CD4-positive, alpha-beta T cell treated with Interleukin-15 for 4 hours (primary cell): ENCODE data around the gene SLC24A5.

Source experiments
- DNase-seq: peaks from one replicate; pipeline ENCODE4 v3.0.0-alpha.2; 2020; ENCODE audit warnings: low spot score

Gene SLC24A5

DNA sequence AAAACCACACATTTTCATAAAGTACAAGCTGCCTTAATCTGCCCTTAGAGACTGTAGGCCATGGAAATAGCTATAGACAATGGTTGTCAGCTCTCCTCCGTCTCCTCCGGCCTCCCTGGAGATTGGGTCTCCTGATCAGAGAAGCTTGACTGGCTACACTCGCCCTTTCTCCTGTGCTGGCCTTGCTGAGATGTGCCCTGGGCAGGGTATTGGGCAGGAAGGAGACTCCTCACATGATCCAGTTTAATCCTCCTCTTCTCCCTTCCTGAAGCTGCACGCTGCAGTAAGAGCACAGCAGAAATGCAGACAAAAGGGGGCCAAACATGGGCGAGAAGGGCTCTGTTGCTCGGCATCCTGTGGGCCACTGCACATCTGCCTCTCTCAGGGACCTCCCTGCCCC, at the start of gene SLC24A5:
TSS of gene SLC24A5 (plus strand) at position 246 of the 400 bp plus-strand sequence. CDS start at position 301, 55 bp downstream.
- no peak for DNase-seq

DNA sequence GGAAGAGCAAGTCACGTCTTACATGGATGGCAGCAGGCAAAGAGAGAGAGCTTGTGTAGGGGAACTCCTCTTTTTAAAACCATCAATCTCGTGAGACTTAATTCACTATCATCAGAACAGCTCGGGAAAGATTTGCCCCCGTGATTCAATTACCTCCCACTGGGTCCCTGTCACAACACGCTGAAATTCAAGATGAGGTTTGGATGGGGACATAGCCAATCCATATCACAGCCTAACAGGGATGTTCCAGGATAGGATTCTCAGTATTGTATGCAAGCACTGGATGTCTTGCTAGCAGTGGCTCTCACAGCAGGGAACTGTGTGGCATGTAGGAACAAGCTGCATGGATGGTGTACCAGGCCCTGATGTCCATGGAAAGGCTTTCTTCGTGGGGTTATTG, 47.8 kb upstream of the SLC24A5 start:
- DNase-seq = no peak

- DNase-seq = no peak
Observed at GRCh38 chr15:48073881-48074280, 46.9 kb upstream of the SLC24A5 start.

GRCh38 chr15:48076454-48076853, 44.3 kb upstream of the SLC24A5 start:
- no peak for DNase-seq

- no peak for DNase-seq
Observed at GRCh38 chr15:48077616-48078184, 43.1 kb upstream of the SLC24A5 start.

DNA sequence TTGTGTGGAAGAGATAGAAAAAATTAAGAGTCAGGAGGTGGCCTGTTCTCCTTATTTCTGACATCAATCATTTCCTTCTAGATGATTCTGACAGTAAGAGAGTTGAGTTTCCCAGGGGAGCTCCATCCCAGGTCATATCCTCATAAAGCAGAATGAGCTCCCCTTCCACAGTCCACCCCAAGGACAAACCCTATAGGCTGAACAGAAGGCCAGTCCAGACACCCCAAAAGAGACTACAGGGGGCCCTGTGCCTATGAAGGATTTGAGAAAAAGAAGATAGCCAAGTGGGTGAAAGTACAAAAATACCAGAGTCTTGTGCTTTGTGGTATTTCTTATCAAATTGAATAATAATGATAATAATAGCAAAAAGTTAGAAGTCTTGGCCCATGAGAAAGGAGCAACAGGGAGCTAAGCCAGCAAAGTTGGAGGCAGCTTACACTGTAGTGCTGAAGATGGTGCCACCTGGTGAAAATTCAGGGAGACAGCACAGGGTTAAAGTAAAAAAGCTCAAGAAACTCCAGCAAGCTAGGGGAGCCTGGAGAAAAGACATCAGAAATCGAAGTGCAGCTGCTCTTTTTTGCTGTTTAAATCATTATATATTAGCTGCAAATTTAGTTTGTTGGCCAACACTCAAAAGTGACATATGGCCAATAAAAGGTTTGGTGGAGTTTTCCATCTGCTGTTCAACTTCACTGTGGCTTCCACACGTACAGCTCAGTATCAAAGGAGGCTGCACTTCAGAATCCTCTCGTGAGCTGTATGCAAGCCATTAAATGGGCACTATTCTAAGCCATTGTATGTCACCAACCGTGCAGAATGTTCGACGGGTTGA, 35.8 kb upstream of the SLC24A5 start:
- DNase-seq = no peak

GRCh38 chr15:48085591-48085930, 35.2 kb upstream of the SLC24A5 start:
- DNase-seq = no peak

DNA sequence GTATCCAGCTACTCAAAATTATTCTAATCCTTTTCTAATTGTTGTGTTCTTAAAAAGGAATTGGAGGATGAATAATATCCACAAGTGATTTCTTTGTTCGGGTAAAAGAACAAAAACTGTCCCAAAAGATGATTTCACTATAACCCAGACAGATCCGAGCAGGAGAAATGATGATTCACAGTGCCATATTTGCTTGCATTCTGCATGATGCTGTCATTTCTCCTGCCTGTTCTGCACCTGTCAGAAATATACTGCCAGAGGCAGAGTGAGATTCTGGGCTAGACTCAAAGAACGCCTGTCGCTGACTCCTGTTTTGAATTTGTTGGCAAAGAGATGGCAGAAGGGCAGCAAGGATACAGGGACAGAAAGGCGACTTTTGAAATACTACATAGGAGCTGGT, 34.7 kb upstream of the SLC24A5 start:
- no peak for DNase-seq

GRCh38 chr15:48086576-48086975, 34.2 kb upstream of the SLC24A5 start:
- DNase-seq = no peak

DNA sequence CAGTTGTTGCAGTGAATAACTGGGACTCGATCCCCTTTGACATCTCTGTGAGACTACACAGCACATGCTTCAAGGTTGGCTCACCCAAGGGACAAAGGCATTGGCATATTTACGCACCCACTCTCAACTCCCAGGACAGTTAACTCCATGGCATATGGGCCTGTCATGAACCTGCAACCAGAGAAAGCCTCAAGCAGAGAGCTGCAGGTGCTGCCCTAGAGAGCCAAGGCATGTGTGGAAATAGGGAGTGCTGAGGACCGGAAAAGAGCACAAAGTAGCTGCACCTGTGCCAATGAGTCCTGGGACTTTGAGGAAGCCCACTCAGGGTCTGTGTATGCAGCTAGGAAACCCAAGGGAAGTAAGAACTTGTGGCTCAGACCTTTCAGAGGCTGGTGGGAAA, 32.9 kb upstream of the SLC24A5 start:
- no peak for DNase-seq

- DNase-seq = no peak
Observed at GRCh38 chr15:48089702-48090101, 31.1 kb upstream of the SLC24A5 start.

GRCh38 chr15:48090115-48090514, 30.7 kb upstream of the SLC24A5 start:
- no peak for DNase-seq

DNA sequence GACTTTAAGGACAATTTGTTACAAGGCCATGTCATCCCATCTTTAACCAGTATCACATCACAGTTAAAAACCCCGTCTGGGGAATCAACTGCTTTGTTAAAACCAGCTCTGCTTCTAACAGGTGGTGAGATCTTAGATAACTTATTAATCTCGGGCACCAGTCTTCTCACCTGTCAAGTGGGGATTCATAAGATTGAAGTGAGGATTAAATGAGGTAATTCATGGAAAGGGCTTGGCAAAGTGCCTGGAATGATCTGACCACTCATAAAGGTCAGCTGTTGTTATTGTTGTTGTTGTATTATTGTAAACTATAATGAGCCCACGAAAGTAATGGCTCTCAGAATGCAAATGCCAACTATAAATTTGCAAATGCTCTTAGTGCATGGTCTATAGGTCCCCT, 30.1 kb upstream of the SLC24A5 start:
- DNase-seq = no peak

DNA sequence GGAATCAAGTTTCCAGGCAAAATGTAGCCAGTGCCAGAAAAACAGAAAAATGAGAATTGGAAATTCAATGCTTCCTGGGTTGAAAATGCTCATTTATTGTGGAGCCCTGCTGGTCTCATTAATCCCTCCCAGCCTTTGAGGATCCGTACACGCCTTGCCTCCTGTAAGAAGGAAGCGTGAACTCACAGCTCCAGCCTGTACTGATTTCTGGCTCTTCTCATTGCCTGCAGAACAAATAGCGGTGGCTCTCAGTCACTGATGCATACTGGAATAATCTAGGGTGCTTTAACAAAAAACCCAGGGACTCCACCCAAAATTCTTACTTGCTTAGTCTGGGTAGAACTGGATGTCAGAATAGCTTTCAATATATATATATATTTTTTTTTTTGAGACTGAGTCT, 29.3 kb upstream of the SLC24A5 start:
- DNase-seq = no peak

- no peak for DNase-seq
Observed at GRCh38 chr15:48096355-48096786, 24.4 kb upstream of the SLC24A5 start.

GRCh38 chr15:48096813-48097212, 24.0 kb upstream of the SLC24A5 start:
- DNase-seq = no peak

DNA sequence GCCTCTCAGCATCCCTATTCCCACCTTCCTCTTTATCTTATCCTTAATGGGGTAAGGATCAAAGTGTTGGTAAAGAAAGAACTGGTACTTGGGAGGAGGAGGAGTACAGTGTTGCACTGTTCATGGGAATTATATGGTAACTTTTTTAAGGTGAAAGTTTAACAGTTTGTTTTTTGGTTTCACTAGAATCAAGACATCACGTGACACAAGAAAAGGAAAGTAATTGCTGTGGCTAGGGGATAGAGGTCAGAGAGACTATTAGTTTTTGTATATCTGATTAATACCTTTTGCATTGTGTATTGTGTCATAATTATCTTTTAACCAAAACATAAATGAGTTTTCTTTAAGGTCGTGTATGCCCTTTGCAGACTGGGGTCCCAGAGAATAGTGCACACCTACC, 23.5 kb upstream of the SLC24A5 start:
- DNase-seq = no peak

- no peak for DNase-seq
Observed at GRCh38 chr15:48101376-48101961, 19.3 kb upstream of the SLC24A5 start.

DNA sequence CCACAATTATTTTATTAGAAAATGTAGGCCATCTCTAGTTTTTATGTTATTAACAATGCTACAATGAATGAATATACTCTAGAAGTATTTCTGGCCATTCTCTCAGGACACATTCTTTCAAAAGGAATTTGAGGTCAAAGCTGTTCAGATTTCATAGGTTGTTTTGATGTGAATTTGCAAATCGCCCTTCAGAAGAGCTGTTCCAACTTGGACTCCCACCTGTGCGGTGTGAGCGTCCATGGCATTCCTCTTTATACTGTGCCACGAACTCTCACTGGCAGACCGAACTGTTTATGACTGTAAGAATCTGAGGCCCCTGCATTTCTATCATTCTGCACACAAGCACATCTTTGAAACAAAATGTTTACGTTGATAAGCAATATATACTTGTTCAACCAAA, 18.6 kb upstream of the SLC24A5 start:
- no peak for DNase-seq

GRCh38 chr15:48103647-48104046, 17.1 kb upstream of the SLC24A5 start:
- DNase-seq = no peak

DNA sequence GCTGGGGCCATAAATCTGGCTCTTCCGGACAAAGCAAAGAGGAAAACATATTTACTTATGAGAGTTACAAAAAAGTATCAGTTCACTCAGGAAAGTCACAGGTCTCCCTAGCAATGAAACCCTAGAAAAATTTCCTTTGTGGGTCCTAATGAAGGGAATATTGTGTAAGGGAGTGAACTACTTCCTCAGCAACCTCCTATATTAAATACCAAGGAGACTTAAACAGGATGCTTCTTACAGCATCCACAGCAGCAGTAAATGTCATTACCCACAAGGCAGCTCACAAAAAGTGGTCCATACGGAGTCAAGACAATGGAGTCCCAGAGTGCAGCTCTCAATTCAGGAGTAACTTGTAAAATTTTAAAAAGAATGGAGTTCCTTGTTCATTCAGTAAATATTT, 14.9 kb upstream of the SLC24A5 start:
- DNase-seq = no peak

DNA sequence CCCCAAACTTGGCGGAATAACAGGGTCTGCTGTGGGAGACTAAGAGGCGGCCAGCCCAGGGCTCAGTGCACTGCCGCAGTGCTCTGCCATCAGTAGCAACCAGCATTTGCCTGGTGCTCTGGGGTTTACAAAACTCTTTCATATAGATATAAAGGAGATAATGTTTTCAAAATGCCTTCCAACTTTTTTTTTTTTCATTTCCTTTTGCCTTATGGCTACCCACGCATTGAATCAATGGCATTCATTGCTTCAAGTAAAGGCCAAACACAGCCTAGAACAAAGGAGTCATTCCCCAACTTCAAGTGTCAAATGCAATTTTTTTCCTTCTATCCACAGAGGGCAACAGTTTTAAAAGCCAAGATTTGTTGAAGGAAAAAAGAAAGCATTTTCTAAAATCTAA, 11.6 kb upstream of the SLC24A5 start:
- DNase-seq = no peak

- no peak for DNase-seq
Observed at GRCh38 chr15:48109856-48110531, 10.8 kb upstream of the SLC24A5 start.
